ENCODE results near the gene FOXL2. TPM values are rescaled to one million over a fixed set of nuclear protein-coding genes. Genes with fewer than 3 reads are reported as not detected.

The FOXL2 gene
- total and polyA plus RNA-seq, 7 donors: 0.01 to 0.39 (median 0.21) TPM; not detected in 3

GRCh38 chr3:138971766-138972320 lies 24.9 kb upstream of the FOXL2 start:
- Histone ChIP-seq H3K27ac (no peak overlapping the region), H3K4me1 (no peaks in the 10 kb centered on the region), H3K9me3 (no peaks in the 10 kb centered on the region), H3K27me3 (ENCODE audit: insufficient read depth in 3 of 3, low read length in 2 of 3) (peaks cover 0 to 13% (median 0%) of the 10 kb centered on the region in 3 donors), H3K36me3 (ENCODE audit: insufficient read depth in 1 of 2, low read depth in 1 of 2) (no peaks in the 10 kb centered on the region), H3K4me3 (no peak overlapping the region)
- no peak for TF ChIP-seq CTCF (IDR thresholded peaks at IDR 0.05)
- intact Hi-C loops (cut with DNase I): no loop called here
- WGBS, 3 donors: 14 to 32% (median 24%) methylated on average over 6 of the region's 6 CpGs
- ATAC-seq (no peak), DNase-seq (no peak)

GRCh38 chr3:138964923-138965322 lies 18.0 kb upstream of the FOXL2 start:
- TF ChIP-seq CTCF (IDR thresholded peaks at IDR 0.05): no peak
- DNase-seq: no peak
- Histone ChIP-seq H3K4me1 (no peaks in the 10 kb centered on the region), H3K27me3 (ENCODE audit: insufficient read depth in 3 of 3, low read length in 2 of 3) (peaks cover 0 to 47% (median 13%) of the 10 kb centered on the region in 3 donors), H3K36me3 (ENCODE audit: insufficient read depth in 1 of 2, low read depth in 1 of 2) (no peaks in the 10 kb centered on the region), H3K4me3 (no peak overlapping the region), H3K27ac (no peak overlapping the region), H3K9me3 (no peaks in the 10 kb centered on the region)
- intact Hi-C loops (cut with DNase I): no loop called here
- no peak for ATAC-seq

DNA sequence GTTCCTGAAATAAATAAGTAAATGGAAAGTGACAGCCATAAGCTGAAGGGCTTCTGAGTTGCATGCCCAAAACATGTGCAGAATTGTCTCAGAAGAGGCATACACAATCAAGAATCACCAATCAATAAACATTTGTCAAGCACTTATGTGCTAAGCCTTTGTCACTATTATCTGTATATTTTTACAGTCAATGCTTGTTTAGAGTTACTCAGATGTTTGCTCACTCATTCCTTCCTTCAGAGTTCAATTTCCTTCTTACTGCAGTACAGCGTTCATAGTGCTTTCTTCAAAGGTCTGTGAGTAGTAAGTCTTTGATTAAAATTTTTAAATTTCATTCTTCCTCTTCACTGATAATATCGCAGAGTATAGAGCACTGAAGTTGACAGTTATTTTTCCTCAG lies 17.3 kb upstream of the FOXL2 start:
- H3K4me1 ChIP-seq: no peaks in the 10 kb centered on the region
- intact Hi-C loops (cut with DNase I): no loop called here
- no peak overlapping the region for H3K27ac ChIP-seq
- no peaks in the 10 kb centered on the region for H3K9me3 ChIP-seq
- TF ChIP-seq CTCF (IDR thresholded peaks at IDR 0.05): no peak
- H3K27me3 ChIP-seq (ENCODE audit: insufficient read depth in 3 of 3, low read length in 2 of 3): peaks cover 0 to 53% (median 13%) of the 10 kb centered on the region in 3 donors
- no peak overlapping the region for H3K4me3 ChIP-seq
- 92 to 95% (median 94%) methylated on average over 2 of the region's 2 CpGs for WGBS, 3 donors
- ATAC-seq (no peak), DNase-seq (no peak)
- no peaks in the 10 kb centered on the region for H3K36me3 ChIP-seq (ENCODE audit: insufficient read depth in 1 of 2, low read depth in 1 of 2)

DNA sequence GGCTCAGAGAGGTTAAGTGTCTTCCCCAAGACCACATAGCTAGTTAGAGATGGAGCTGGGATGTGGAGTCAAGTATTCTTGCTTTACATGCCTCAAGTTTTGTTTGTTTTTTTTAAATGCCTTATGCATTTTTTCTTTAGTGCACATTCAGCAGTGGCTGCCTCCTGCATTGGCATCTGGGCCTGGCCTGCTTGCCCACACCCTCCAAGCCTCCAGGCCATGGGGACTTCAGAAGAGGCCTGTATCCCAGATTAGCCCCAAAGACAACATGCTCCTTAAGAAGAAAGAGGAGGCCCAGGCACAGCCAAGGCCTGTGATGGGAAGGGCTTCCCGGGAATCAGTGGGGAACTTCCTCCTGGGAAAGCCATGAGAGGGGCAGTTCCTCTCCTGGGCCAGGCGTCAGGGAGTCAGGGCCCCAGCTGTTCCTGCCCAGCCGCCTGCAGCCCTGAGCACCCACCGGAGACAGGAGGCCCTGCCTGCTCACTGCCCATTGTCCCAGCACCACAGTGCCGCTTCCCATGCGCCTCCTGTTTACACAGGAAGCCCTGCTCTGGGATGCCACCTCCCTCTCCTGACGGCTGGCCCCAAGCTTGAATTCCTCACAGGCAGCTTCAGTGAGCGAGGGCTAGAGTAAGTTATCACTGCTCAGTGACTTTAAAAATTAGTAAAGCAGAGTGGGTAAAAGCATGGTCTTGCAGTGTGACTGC lies 16.1 kb upstream of the FOXL2 start:
- intact Hi-C loops (cut with DNase I): no loop called here
- no peak overlapping the region for H3K4me3 ChIP-seq
- TF ChIP-seq CTCF (IDR thresholded peaks at IDR 0.05): no peak
- ATAC-seq: no peak
- H3K36me3 ChIP-seq (ENCODE audit: insufficient read depth in 1 of 2, low read depth in 1 of 2): no peaks in the 10 kb centered on the region
- 62 to 70% (median 62%) methylated on average over 8 of the region's 8 CpGs for WGBS, 3 donors
- no peak overlapping the region for H3K27ac ChIP-seq
- DNase-seq: no peak
- no peaks in the 10 kb centered on the region for H3K4me1 ChIP-seq
- H3K9me3 ChIP-seq: no peaks in the 10 kb centered on the region
- peaks cover 0 to 56% (median 13%) of the 10 kb centered on the region in 3 donors for H3K27me3 ChIP-seq (ENCODE audit: insufficient read depth in 3 of 3, low read length in 2 of 3)

All from psoas muscle (tissue), 8 donors.